ENCODE data around the gene LMO7. TPM values are rescaled to one million over a fixed set of nuclear protein-coding genes. Genes with fewer than 3 reads are reported as not detected.

Gene LMO7
- total and polyA plus RNA-seq, 2 of the 13 experiments (the other 11 are each of a cell fraction or from before 2014, with no cell fraction given) = 34.0 to 121 TPM

GRCh38 chr13:75635101-75635827 lies 866 bp upstream of the LMO7 start (continued):
- TF ChIP-seq PBX3 (CRISPR knock-in tag; IDR thresholded peaks at IDR 0.05; ENCODE audit: borderline replicate concordance) (no peak), NFYB (CRISPR knock-in tag; IDR thresholded peaks at IDR 0.05) (no peak), HMGXB4 (CRISPR knock-in tag; IDR thresholded peaks at IDR 0.05; ENCODE audit: borderline replicate concordance in 1 of 2, low read depth in 1 of 2) (no peak), ZNF639 (CRISPR knock-in tag; conservative IDR thresholded peaks at IDR 0.05) (no peak), CENPT (CRISPR knock-in tag; IDR thresholded peaks at IDR 0.05; ENCODE audit: low read depth) (peak; percentile 81; the same call in 1 of the 2 replicates), HOXA3 (CRISPR knock-in tag; IDR thresholded peaks at IDR 0.05) (0 out of 2 replicates have a peak, but pooled peaks have one; percentile 36), FOXO4 (CRISPR knock-in tag; conservative IDR thresholded peaks at IDR 0.05) (0 out of 2 replicates have a peak, but pooled peaks have one; percentile 81), ZNF563 (CRISPR knock-in tag; IDR thresholded peaks at IDR 0.05) (peak; percentile 93), ZNF432 (CRISPR knock-in tag; IDR thresholded peaks at IDR 0.05; ENCODE audit: borderline replicate concordance) (no peak), RBAK (CRISPR knock-in tag; IDR thresholded peaks at IDR 0.05) (0 out of 2 replicates have a peak, but pooled peaks have one; percentile 27), POLR2G (IDR thresholded peaks at IDR 0.05; ENCODE audit: low read depth, low read length) (no peak), HNRNPL (IDR thresholded peaks at IDR 0.05; ENCODE audit: low read depth, low read length) (no peak), ZNF430 (CRISPR knock-in tag; IDR thresholded peaks at IDR 0.05) (peak; percentile 54; the same call in 1 of the 2 replicates), POLR2AphosphoS5 (IDR thresholded peaks at IDR 0.05; ENCODE audit: low read depth, low read length) (no peak), ZNF280D (CRISPR knock-in tag; IDR thresholded peaks at IDR 0.05) (peak; percentile 65; the same call in 1 of the 2 replicates), SIN3B (IDR thresholded peaks at IDR 0.05; ENCODE audit: low read length) (no peak), ZBTB37 (CRISPR knock-in tag; IDR thresholded peaks at IDR 0.05) (no peak), TEAD3 (CRISPR knock-in tag; optimal IDR thresholded peaks at IDR 0.05; ENCODE audit: borderline replicate concordance) (peak; percentile 53)

Data from HepG2 (cell line).